GM11168 (cell line): ENCODE measurements around the gene SMAD3.
"Not testable (repeated sequence)": the region's sequence is repeated elsewhere in the genome, so short reads cannot be mapped to it uniquely, and the experiment has no call there.

Experiments used
- in situ Hi-C: fragments of 300-500 bp; cut with MboI; formaldehyde crosslinking; loops from one replicate; pipeline ENCODE4 v1.12.0; 2022; ENCODE audit warnings: low sequenced_read_pairs; ENCODE audit not compliant: unreplicated experiment

SMAD3 gene

GRCh38 chr15:67107014-67107812 lies 41.8 kb downstream of the SMAD3 start:
- in situ Hi-C loops = no loop called here

GRCh38 chr15:67108122-67108961 lies 42.9 kb downstream of the SMAD3 start:
- in situ Hi-C loops = no loop called here

- in situ Hi-C loops = no loop called here
Observed at GRCh38 chr15:67109141-67110034, 44.0 kb downstream of the SMAD3 start.

- in situ Hi-C loops = no loop called here
Observed at GRCh38 chr15:67110361-67110781, 45.0 kb downstream of the SMAD3 start.

- in situ Hi-C loops = no loop called here
Observed at GRCh38 chr15:67110958-67111864, 45.8 kb downstream of the SMAD3 start.

- in situ Hi-C loops = no loop called here
Observed at GRCh38 chr15:67114046-67114445, 48.6 kb downstream of the SMAD3 start.

GRCh38 chr15:67114846-67115585 lies 49.6 kb downstream of the SMAD3 start:
- in situ Hi-C loops = no loop called here

- in situ Hi-C loops = no loop called here
Observed at GRCh38 chr15:67115586-67115969, 50.2 kb downstream of the SMAD3 start.

- in situ Hi-C loops = no loop called here
Observed at GRCh38 chr15:67116742-67117141, 51.3 kb downstream of the SMAD3 start.

GRCh38 chr15:67117370-67117769 lies 52.0 kb downstream of the SMAD3 start:
- in situ Hi-C loops = no loop called here

GRCh38 chr15:67118808-67119207 lies 53.4 kb downstream of the SMAD3 start:
- in situ Hi-C loops = no loop called here

- in situ Hi-C loops = no loop called here
Observed at GRCh38 chr15:67119238-67119846, 53.9 kb downstream of the SMAD3 start.

- in situ Hi-C loops = no loop called here
Observed at GRCh38 chr15:67120009-67120838, 54.8 kb downstream of the SMAD3 start.

- in situ Hi-C loops = no loop called here
Observed at GRCh38 chr15:67120839-67121643, 55.6 kb downstream of the SMAD3 start.

GRCh38 chr15:67121644-67122605 lies 56.5 kb downstream of the SMAD3 start:
- in situ Hi-C loops = no loop called here

- in situ Hi-C loops = not testable (repeated sequence)
Observed at GRCh38 chr15:67122816-67123215, 57.4 kb downstream of the SMAD3 start.
